GM18507 (cell line): ENCODE data around the gene SLC35G4.
"Not testable (repeated sequence)": the region's sequence is repeated elsewhere in the genome, so short reads cannot be mapped to it uniquely, and the experiment has no call there.

Experiments
- DNase-seq: peaks from one replicate; pipeline ENCODE4 v3.0.0; 2011; ENCODE audit warnings: low read depth; ENCODE audit not compliant: insufficient read length; ENCODE audit errors: extremely low spot score
- FAIRE-seq: peaks from 2 replicates; lab custom pipeline; 2011; peaks lifted over from hg19 to GRCh38; lab: Jason Lieb, UNC

The SLC35G4 gene

DNA sequence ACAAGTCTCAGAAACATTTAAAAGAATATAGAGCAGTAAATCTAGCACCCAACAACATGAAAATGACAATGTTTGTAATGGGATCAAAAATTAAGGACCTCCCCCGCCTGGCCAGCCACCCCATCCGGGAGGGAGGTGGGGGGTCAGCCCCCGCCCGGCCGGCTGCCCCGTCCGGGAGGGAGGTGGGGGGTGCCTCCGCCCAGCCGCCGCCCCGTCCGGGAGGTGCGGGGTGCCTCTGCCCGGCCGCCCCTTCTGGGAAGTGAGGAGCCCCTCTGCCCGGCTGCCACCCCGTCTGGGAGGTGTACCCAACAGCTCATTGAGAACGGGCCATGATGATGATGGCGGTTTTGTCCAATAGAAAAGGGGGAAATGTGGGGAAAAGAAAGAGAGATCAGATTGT, 778 bp upstream of the SLC35G4 start:
- DNase-seq, FAIRE-seq: not testable (repeated sequence)

DNA sequence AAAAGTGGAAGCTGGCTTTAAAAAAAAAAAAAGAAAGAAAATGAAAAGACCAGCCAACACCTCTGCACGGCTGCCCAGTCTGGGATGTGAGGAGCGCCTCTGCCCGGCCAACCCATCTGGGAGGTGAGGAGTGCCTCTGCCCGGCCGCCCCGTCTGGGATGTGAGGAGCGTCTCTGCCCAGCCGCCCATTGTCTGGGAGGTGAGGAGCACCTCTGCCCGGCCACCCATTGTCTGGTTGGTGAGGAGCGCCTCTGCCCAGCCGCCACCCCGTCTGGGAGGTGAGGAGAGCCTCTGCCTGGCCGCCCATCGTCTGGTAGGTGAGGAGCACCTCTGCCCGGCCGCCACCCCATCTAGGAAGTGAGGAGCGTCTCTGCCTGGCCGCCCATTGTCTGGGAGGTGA, 3.7 kb downstream of the SLC35G4 start:
- not testable (repeated sequence) for FAIRE-seq, DNase-seq

DNA sequence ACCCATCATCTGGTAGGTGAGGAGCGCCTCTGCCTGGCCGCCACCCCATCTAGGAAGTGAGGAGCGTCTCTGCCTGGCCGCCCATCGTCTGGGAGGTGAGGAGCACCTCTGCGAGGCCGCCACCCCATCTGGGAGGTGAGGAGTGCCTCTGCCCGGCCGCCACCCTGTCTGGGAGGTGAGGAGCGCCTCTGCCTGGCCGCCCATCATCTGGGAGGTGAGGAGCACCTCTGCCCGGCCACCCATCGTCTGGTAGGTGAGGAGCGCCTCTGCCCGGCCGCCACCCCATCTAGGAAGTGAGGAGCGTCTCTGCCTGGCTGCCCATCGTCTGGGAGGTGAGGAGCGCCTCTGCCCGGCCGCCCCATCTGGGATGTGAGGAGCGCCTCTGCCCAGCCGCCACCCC, 4.2 kb downstream of the SLC35G4 start:
- FAIRE-seq, DNase-seq: not testable (repeated sequence)

DNA sequence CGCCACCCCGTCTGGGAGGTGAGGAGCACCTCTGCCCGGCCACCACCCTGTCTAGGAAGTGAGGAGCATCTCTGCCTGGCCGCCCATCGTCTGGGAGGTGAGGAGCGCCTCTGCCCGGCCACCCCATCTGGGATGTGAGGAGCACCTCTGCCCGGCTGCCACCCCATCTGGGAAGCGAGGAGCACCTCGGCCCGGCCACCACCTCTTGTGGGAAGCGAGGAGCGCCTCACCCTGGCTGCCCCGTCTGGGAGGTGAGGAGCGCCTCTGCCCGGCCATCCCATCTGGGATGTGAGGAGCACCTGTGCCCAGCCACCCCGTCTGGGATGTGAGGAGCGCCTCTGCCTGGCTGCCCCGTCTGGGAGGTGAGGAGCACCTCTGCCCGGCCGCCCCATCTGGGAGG, 4.6 kb downstream of the SLC35G4 start:
- FAIRE-seq, result not testable (repeated sequence)

DNA sequence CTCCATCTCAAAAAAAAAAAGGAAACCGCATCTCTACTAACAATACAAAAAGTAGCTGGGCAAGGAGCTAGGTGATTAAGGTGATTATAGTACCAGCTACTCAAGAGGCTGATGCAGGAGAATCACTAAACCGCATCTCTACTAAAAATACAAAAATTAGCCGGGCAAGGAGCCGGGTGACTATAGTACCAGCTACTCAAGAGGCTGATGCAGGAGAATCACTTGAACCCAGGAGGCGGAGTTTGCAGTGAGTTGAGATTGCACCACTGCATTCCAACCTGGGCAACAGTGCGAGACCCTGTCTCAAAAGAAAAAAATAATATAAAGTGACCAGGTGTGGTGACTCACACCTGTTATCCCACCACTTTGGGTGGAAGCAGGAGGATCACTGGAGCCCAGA, 5.6 kb downstream of the SLC35G4 start:
- not testable (repeated sequence) for FAIRE-seq

More for the DNA sequence above, 4.6 kb downstream of the SLC35G4 start:
- not testable (repeated sequence) for DNase-seq

DNA sequence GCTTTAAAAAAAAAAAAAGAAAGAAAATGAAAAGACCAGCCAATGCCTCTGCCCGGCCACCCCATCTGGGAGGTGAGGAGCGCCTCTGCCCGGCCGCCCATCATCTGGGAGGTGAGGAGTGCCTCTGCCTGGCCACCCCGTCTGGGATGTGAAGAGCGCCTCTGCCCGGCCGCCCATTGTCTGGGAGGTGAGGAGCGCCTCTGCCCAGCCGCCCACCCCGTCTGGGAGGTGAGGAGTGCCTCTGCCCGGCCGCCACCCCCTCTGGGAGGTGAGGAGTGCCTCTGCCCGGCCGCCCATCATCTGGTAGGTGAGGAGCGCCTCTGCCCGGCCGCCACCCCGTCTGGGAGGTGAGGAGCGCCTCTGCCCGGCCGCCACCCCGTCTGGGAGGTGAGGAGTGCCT, 37.9 kb downstream of the SLC35G4 start:
- not testable (repeated sequence) for DNase-seq, FAIRE-seq

More for the DNA sequence above, 5.6 kb downstream of the SLC35G4 start:
- not testable (repeated sequence) for DNase-seq

DNA sequence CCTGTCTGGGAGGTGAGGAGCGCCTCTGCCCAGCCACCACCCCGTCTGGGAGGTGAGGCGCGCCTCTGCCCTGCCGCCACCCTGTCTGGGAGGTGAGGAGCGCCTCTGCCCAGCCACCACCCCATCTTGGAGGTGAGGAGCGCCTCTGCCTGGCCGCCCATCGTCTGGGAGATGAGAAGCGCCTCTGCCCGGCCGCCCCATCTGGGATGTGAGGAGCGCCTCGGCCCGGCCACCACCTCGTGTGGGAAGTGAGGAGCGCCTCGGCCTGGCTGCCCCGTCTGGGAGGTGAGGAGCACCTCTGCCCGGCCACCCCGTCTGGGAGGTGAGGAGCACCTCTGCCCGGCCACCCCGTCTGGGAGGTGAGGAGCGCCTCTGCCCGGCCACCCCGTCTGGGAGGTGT, 38.4 kb downstream of the SLC35G4 start:
- DNase-seq, FAIRE-seq: not testable (repeated sequence)

DNA sequence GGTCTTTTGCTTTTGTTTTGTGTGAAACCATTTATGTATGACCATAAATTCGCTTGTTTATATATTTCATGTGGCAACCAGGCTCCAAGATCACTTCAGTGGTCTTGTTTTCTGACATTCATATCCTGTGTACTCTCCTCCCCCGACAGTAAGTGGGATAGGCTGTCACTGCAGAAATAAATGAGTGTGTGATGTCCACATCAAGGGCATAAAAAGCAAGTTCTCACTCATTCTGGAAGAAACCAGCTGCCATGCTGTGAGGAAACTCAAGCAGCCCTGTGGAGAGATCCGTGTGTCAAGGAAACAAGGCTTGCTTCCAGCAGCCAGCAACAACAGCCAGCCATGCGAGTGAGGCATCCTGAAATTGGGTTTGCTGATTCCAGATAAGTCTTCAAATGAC, 40.4 kb downstream of the SLC35G4 start:
- DNase-seq (no peak), FAIRE-seq (no peak)

DNA sequence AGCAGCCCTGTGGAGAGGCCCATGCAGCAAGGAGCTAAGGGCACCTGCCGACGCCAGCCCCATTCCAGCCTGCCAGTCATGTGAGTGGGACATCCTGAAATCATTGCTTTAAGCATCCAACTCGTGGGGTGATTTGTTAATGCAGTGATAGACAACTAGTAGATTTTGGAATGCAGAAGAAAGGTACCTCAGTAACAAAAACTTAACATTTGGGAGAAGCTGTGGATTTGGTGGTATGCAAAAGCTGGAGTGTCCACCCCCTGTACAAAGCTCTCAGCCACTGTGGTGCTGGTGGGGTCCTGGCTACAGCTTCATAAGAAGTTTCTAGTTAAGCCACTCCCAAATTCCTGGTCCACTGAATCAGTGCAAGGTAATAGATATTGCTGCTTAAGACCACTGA, 42.5 kb downstream of the SLC35G4 start:
- FAIRE-seq, result no peak
- no peak for DNase-seq

DNA sequence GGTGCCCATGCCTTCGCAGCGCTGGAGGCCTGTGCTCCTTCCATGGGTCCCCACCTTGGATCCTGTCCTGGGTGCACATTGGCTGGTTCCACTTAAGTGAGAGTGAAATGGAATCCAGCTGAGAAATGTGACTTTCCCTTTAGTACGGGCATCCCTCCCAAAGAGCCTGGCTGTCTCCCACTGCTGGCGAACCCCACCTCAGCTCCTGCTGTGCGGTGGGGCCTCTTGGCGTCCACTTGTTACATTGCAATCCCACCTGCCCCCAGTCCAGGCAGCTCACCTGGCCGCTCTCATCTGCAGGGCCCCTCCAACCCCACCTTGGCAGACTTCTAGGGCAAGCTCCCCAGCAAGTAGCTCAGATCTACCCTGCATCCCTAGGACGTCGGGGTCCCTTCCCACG, 44.1 kb downstream of the SLC35G4 start:
- FAIRE-seq, result no peak
- no peak for DNase-seq

DNA sequence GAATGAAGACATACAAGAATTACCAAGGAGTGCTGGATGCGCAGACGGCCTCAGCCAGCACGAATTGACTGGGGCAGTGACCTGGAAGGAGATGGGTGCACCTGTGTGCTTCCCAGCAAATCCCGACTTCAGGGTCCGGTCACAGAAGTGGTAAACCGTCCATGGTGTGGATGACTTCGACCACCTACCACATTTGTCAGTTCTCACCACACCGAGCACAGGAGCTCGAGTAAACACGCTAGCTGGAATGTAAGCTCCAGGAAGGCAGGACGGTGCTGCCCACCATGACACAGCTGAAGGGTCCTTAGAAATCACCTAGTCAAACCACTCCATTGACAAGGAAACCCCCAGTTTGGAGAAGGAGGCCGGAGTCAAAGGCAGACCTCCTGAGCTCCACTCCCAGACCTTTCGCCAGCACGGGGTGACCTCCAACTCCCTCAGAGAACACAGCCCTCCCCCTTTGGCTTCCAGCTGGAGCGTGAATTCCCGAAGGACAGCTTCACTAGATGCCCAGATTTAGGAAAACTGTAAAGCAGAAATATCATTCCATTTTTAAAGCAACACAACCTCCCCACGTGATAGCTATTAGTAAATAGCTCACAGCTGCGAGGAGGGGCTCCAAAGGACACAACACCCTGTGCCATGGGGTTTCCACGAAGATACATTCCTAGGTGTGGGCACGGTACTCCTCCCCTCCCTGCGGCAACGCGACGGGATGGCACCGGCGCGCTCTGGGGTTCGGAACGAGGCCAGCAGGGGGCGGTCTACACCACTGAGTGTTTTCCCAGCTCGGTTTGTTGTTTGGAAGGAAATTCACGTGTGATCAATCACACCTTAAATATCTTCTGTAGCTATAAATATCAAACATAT, 45.6 kb downstream of the SLC35G4 start:
- DNase-seq (peak; percentile 54), FAIRE-seq (no peak)

DNA sequence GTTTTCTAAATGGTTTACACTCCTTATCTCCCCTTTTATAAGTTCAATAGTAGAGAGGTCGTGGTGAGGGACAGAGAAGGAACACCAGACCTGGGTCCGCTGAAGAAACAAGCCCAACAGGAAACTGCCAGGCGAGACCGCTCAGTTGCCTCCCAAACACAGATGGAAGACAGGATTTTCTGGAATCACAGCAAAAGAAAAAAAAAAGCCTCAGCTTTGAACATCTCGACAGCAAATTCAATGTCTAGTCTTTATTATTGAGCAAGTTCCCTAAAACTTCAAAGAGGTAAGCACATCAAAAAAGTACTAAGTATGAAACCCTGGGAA, 46.2 kb downstream of the SLC35G4 start:
- DNase-seq (no peak), FAIRE-seq (no peak)

DNA sequence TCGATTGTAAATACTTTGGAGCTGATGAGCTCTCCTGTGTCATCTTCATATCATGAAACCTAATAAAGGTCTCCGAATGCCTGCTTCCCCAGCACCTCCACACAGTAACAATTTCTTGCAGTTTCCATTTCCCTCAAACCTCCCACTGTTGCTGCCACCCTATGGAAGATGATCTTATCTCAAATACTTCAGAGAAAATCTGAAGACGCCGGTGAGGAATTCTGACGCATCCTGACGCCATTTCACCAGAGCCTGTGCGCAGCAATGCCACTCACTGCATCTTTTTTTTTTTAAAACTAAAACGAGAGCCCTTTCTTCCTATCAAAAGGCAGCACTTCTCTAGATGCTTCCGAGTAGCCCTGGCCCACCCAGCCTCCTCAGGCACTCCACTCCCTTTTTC, 47.8 kb downstream of the SLC35G4 start:
- FAIRE-seq (no peak), DNase-seq (no peak)

DNA sequence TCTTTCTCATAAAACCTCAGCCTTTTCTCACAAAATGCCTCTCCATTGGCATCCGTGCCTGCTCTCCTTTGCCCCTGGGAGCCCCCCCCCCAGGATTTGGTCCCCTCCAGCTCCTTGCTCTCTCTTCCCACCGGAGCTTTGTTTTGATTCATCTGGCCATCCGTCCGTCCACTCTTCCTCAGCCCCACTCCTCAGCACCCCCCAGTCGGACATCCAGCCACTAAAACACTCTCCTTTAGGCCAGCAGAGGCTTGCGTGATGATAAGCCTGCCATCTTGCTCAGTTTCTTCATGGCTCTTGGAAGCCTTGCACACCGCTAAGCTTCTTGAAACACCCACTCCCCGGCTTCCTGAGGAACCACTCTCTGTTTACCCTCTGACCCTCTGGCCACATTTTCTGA, 48.2 kb downstream of the SLC35G4 start:
- no peak for DNase-seq
- FAIRE-seq, result no peak

DNA sequence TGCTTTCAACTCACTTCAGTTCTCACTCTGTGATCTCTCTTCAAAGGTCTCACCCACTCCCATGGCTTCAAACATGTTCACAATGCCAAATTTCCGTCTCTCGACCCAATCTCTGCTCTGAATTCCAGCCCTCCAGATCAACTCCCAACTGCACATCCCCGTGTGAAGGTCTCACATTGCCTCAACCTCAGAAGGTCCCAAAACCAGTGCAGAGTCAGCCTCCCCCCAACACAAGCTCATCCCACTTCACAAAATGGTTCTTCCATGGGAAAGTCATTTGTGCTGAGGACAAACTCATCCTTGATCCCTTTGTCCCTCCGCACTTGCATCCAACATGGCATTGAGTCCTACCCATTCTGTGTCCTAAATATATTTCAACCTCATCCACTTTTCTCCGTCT, 48.6 kb downstream of the SLC35G4 start:
- DNase-seq (no peak), FAIRE-seq (no peak)

DNA sequence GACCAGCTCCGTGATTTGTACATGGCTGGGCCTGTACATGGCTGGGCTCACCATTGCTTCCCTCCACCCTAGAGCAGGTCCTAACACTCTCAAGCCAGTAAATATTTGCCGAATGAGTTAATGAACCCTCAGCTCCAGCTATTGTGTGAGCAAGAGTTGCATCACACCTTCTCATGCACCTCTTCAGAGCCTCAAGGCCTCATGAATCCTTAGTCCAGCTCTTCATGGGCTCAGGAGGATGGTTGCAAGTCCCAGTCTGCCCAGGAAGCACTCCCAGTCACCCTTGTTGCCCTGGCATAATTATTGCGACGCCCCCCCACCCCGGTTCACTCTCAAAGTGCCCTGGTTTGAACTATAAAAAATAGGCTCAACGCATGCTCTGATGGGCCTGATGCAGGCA, 49.6 kb downstream of the SLC35G4 start:
- no peak for FAIRE-seq

More for the DNA sequence above, 49.6 kb downstream of the SLC35G4 start:
- no peak for DNase-seq
